Measurements from ENCODE around the gene TLL2. TPM values are rescaled to one million over a fixed set of nuclear protein-coding genes. Genes with fewer than 3 reads are reported as not detected.

Gene TLL2
- total RNA-seq, 4 donors from 2014 or later, result 0.67 to 1.1 TPM; not detected in 2

DNA sequence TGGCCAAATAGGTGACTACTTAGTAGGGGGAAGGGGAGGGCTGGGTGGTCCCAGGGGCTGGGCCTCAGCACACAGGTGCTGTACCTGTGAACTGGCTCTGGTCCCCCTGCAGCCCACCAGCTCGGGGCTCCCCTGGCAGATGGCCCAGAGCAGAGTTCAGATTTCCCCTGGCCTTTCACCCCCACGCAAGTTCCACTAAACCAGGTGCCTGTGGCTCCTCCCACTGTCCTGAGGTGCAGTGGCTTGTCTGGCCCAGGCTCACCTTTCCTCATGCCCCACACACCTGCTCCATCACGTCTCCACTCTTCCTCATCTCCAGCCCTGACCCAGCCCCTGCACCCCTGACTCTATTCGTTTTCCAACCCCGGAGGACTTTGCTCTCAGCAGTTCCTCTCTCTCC is 107.6 kb downstream of the TLL2 start:
- Histone ChIP-seq H3K4me1 (no peaks in the 10 kb centered on the region), H3K4me3 (no peak overlapping the region), H3K27me3 (no peaks in the 10 kb centered on the region), H3K9me3 (no peaks in the 10 kb centered on the region), H3K27ac (no peak overlapping the region), H3K36me3 (no peaks in the 10 kb centered on the region)
- TF ChIP-seq, protein P1, sequence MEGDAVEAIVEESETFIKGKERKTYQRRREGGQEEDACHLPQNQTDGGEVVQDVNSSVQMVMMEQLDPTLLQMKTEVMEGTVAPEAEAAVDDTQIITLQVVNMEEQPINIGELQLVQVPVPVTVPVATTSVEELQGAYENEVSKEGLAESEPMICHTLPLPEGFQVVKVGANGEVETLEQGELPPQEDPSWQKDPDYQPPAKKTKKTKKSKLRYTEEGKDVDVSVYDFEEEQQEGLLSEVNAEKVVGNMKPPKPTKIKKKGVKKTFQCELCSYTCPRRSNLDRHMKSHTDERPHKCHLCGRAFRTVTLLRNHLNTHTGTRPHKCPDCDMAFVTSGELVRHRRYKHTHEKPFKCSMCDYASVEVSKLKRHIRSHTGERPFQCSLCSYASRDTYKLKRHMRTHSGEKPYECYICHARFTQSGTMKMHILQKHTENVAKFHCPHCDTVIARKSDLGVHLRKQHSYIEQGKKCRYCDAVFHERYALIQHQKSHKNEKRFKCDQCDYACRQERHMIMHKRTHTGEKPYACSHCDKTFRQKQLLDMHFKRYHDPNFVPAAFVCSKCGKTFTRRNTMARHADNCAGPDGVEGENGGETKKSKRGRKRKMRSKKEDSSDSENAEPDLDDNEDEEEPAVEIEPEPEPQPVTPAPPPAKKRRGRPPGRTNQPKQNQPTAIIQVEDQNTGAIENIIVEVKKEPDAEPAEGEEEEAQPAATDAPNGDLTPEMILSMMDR (IDR thresholded peaks at IDR 0.05), result no peak
- TF ChIP-seq POLR2A (IDR thresholded peaks at IDR 0.05), result no peak
- no peak for DNase-seq
- intact Hi-C loops (cut with DNase I; ENCODE audit: low total_unique reads), result no loop called here

DNA sequence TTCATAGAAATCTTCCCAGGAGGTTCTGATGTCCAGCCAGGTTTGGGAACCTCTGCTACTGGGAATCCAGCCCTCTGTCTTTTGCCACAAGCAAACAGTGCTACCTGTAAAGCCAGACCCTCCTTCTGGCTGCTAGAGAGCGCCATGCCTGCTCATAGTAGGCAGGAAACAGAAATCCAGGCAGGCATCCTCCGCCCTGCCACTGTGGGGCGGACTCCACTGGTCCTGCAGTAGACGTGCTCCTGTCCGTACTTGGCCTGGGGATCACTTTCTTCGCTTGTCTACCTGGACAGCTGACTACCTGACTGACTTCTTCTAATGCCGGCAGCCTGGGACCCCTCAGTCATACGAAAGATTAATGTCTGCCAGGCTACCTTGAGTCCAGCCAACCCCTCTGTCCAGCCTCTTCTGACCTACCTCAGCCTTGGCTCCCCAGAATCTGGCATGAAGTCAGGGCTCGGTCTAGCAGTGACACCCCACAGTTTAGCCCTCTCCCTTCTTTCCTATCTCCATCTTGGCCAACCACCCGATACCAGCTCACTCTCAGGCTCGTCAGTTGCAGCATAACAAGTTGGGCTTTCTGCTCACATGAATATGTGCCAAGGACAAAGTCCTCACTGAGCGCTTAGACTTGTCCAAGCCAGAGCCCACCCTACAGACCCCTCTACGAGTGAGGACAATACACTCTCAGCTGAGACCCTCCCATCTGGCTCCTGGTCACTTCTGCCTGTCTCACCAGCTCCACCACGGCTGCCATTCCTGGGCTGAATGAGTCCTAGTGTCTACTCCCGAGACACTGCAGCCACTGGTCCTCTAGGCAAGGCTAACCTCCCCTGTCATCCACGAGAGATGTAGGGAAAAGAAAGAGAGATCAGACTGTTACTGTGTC is 111.1 kb downstream of the TLL2 start:
- H3K27me3 ChIP-seq, result no peaks in the 10 kb centered on the region
- no peaks in the 10 kb centered on the region for H3K4me1 ChIP-seq
- intact Hi-C loops (cut with DNase I; ENCODE audit: low total_unique reads), result no loop called here
- DNase-seq, result no peak
- H3K36me3 ChIP-seq, result no peaks in the 10 kb centered on the region
- TF ChIP-seq POLR2A (IDR thresholded peaks at IDR 0.05), result no peak
- TF ChIP-seq, protein P1 (IDR thresholded peaks at IDR 0.05), result no peak
- H3K4me3 ChIP-seq, result no peak overlapping the region
- no peak overlapping the region for H3K27ac ChIP-seq
- H3K9me3 ChIP-seq, result no peaks in the 10 kb centered on the region

DNA sequence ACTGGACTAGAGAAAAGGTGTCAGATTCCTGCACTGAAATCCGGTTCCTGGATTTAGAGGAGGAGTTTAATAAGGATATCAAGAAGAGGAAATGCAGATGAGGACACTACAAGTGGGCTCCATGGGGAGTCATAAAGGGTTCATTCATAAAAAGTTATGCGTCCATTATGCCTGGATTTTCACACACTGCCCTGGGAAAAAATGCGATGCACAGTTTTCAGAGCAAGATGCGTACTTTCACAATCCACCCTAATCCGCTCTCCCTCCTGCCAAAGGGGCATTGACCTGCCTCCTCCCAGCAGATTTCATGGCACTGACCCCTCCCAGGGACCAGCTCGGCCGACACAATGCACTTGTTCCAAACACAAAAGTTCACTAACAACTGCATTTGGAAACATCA is 112.7 kb downstream of the TLL2 start:
- no peak for DNase-seq
- Histone ChIP-seq H3K9me3 (no peaks in the 10 kb centered on the region), H3K4me1 (no peaks in the 10 kb centered on the region), H3K27ac (no peak overlapping the region), H3K27me3 (no peaks in the 10 kb centered on the region), H3K36me3 (no peaks in the 10 kb centered on the region), H3K4me3 (no peak overlapping the region)
- TF ChIP-seq, protein P1 (IDR thresholded peaks at IDR 0.05), result no peak
- no peak for TF ChIP-seq POLR2A (IDR thresholded peaks at IDR 0.05)
- intact Hi-C loops (cut with DNase I; ENCODE audit: low total_unique reads), result no loop called here

DNA sequence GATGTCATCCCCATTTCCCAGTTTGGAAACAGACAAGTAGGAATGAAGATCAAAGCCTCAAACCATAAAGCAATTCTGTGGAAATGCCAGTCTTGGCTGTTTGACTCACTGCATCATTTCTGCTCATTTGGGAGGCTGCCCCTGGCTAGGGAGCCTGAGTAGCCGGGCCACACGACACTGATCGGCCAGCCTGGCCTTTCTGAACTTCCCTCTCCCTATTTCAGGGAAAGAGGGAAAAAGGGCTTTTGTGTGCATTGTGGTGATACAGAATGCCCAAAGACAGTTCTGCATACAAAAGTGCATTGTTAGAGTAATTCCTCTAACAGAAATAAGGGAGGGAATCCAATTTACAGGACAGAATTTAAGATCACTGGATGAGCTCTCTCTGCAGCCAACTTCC is 113.3 kb downstream of the TLL2 start:
- Histone ChIP-seq H3K27me3 (no peaks in the 10 kb centered on the region), H3K4me1 (no peaks in the 10 kb centered on the region), H3K4me3 (no peak overlapping the region), H3K27ac (no peak overlapping the region), H3K36me3 (no peaks in the 10 kb centered on the region), H3K9me3 (no peaks in the 10 kb centered on the region)
- intact Hi-C loops (cut with DNase I; ENCODE audit: low total_unique reads), result no loop called here
- TF ChIP-seq, protein P1 (IDR thresholded peaks at IDR 0.05), result no peak
- no peak for TF ChIP-seq POLR2A (IDR thresholded peaks at IDR 0.05)
- no peak for DNase-seq

DNA sequence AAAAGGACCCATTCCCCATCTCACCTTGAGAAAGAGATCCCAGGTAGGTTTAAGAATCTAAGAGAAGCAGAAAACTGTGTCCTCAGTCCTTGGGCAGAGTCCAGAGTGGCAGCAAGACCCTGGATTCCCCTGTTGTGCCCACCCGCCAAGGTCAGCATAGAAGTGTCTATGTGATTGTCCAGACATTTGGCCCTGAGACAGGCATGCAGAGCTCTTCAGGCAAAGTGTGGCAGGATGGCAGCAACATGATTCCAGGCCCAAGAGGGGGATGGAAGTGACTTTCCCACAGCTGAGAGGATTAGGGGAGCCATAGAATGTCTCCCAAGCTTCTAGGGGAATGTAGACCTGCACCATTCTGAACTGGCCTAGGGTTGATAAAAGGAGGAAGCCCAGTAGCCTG is 115.8 kb downstream of the TLL2 start:
- Histone ChIP-seq H3K27me3 (no peaks in the 10 kb centered on the region), H3K4me3 (no peak overlapping the region), H3K36me3 (no peaks in the 10 kb centered on the region), H3K4me1 (no peaks in the 10 kb centered on the region), H3K27ac (no peak overlapping the region), H3K9me3 (no peaks in the 10 kb centered on the region)
- intact Hi-C loops (cut with DNase I; ENCODE audit: low total_unique reads), result loop anchor here (10.0 kb wide), 2 partner anchors 117 to 637 kb away; partner anchors contain the start of gene TLL2
- no peak for DNase-seq
- no peak for TF ChIP-seq POLR2A (IDR thresholded peaks at IDR 0.05)
- TF ChIP-seq, protein P1 (IDR thresholded peaks at IDR 0.05), result no peak
